Stimulated activated CD4-positive, alpha-beta T cell treated with anti-CD3 and anti-CD28 coated beads, TNF-alpha, amount 100 ng/mL, for 48 hours (primary cell): ENCODE results near the gene OR9Q1.
"Not testable (repeated sequence)": the region's sequence is repeated elsewhere in the genome, so short reads cannot be mapped to it uniquely, and the experiment has no call there.

ENCODE experiments used
- DNase-seq, 3 donors: peaks; one replicate each; pipeline ENCODE4 v3.0.0-alpha.2; 2020; ENCODE audit warnings: low read depth in 3 of 3

Gene OR9Q1

DNA sequence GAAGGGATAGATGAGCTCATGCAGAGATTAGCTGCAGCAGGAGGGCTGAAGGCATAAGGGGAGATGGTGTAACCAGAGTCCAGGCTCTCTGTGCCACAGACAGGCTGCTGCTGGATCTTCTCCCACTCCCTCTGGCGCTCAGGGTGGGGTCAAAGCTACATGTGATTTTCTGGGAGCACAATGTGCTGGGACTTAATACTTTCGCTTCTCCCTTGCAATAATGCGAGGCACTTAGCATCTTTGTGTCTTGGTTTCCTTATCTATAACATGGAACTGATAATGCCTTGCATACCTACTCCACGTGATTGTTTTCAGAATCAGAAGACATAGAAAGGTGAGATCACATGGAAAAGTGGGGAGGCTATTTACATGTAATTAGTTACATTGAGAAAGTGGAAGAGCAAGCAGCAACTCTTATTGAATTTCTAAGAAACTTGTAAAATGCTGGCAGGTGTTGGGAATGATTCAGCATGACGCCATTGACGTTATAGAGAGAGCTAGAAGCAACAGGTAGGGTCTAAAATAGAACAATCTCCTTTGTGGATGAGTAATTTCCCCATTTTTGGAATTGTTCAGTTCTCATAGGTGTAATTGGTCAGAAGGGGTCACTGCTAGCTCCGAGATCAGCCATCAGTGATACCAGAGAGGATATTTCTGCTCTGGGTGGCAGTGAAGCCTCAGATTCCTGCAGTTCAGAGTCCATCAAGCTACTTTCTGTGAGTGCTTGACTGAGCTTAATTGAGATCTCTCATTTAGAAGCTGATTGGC lies 109.8 kb downstream of the OR9Q1 start:
- DNase-seq: no peak

DNA sequence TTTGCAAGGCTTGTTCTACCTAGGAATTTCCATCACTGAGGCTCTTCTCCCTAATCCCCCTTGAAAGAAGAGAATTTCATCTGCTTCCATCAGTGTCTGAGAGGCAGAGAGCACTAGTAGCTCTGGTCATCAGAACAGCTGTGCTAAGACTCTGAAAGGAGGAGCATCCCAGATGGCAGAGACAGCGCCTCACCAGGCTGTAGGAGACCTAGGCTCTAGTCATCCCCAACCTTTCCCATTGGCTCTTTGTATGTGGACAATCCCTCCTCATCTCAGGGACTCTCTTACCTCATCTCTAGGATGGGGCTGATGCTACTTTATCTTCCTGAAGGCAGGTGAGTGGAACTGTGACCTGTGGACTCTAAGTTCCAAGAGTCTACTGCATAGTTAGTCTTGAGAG lies 110.5 kb downstream of the OR9Q1 start:
- no peak for DNase-seq

- no peak for DNase-seq
These were observed 111.5 kb downstream of the OR9Q1 start for GRCh38 chr11:58135171-58135570.

- no peak for DNase-seq
These were observed 119.1 kb downstream of the OR9Q1 start for GRCh38 chr11:58142761-58143160.

DNA sequence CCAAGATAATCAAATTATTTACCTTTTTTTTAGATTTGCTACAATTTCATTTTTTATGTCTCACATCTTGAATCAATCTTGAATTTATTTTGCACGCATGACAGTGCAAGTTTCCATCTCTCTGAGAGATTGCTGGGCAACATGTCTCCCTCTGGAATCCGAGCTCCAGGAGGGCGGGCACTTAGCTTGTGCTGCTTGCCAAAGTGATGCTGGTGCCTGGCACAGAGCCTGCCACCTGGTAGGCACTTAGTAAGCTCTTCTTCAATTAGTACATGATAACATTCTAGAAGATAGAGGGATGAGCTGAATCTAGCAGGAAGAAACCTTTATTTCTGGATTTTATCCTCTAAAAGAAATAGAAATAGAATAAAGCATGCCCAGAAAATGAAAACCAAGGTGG lies 129.1 kb downstream of the OR9Q1 start:
- no peak for DNase-seq

GRCh38 chr11:58164389-58164788 lies 140.7 kb downstream of the OR9Q1 start:
- no peak for DNase-seq

- DNase-seq: no peak
These were observed 141.3 kb downstream of the OR9Q1 start for GRCh38 chr11:58164990-58165389.

GRCh38 chr11:58165504-58166106 lies 141.9 kb downstream of the OR9Q1 start:
- DNase-seq: no peak

DNA sequence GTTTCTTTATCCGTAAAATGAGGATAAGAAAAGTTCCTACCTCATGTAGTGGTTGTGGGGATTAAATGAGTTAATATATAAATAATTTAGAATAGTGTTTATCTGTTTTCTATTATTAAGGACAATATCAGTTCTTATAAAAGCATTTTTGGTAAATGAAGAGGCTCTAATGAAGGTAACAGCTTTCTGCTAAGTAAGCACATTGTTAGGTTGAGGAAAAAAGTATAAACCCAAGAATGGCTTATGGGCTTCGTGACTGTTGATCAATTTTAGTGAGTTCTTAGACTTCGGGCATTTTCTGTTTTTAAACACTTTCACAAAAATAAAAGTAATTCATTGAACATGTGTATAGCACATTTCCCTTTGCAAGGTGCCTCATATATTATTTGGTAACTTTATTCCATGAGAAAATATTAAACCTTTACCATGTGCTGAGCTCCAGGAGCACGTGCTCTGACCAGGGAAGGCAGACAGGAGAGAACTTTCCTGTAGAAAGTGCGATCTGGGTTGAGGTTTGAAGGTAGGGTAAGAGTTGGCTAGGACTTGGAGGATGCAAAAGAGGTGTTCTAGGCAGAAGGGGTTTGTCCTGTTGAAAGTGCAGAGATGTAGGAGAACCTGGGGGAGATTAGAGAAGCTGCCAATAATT lies 153.9 kb downstream of the OR9Q1 start:
- DNase-seq: no peak

- no peak for DNase-seq
These were observed 154.8 kb downstream of the OR9Q1 start for GRCh38 chr11:58178444-58178843.

GRCh38 chr11:58179648-58180047 lies 156.0 kb downstream of the OR9Q1 start:
- DNase-seq: no peak

DNA sequence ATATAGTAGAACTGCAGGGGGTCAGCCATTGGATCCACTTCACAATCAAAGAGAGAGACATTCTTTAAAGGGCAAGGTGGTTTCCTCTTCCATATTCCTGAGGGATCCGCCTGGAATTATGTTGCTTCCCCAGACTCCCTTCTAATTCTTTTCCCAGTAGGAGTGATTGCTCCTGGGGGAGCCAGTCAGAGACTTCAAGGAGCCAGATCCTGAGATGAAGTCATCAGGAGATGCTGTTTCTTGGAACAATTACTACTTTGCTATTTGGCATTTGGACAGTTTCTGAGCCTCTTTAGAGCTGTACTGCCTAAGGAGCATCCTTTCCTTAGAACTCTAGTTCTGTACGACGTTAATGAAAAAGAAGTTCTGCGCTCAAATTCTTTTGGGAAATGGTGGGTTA lies 163.3 kb downstream of the OR9Q1 start:
- DNase-seq: no peak

DNA sequence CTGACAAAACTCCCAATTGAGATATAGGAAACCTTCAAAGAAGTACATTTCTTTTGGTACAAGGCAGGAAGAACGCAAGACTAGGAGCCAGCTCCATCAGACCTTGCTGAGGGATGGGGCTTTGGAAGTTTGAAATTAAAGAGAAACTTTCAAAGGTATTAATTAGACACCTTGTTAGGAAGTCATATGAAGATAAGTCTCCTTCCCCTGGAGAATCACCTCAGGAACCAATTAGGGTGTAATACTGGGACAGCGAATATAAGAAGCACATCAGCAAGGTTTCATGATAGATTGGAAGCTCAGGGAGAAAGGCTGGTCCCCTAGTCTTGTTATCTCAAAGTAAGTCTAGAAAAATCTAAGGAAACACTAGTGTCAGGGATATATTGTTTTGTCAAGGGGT lies 165.1 kb downstream of the OR9Q1 start, which contains the start of gene OR9Q2:
OR9Q2 (plus strand) TSS at position 301 of the 400 bp plus-strand sequence. CDS start 1,421 bp downstream, outside the sequence.
- DNase-seq: no peak

- DNase-seq: no peak
These were observed 168.5 kb downstream of the OR9Q1 start for GRCh38 chr11:58192229-58192628.

DNA sequence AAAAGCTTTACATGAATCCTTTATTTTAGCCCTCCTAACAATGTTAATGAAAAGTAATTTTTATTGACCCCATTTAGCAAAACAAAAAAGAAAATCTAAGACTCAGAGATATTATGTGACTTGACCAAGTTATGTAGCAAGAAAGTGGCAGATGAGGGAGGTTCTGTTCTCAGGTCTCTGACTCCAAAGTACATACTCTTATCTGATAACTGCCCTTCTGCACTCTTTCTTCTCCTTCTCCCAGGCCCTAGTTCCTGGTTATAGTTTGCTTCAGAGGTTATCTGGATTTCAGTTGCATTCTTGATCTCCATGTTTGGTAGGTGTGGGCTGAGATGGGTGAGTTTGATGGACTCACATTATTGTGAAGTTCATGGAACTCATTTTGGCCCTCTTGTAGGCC lies 169.7 kb downstream of the OR9Q1 start:
- DNase-seq: no peak

- no peak for DNase-seq
These were observed 172.3 kb downstream of the OR9Q1 start for GRCh38 chr11:58195939-58196338.

DNA sequence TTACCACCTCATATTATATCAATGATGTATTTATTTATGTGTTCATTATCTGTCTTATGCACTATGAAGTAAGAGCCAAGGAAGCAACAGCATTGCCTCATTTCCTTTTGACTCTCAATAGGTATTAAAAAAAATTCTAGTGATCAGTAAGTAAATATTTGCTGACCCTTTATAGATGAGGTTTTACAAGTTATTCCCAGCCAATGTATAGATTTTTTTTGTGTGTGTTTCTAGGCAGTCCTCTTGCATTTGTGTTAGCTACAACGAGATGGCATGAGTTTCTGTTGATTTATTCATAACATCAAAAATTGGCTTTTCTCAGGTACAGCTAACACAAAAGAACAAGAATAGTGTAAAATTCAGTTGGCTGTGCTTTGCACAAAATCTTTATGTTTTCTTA lies 175.6 kb downstream of the OR9Q1 start:
- DNase-seq: no peak

DNA sequence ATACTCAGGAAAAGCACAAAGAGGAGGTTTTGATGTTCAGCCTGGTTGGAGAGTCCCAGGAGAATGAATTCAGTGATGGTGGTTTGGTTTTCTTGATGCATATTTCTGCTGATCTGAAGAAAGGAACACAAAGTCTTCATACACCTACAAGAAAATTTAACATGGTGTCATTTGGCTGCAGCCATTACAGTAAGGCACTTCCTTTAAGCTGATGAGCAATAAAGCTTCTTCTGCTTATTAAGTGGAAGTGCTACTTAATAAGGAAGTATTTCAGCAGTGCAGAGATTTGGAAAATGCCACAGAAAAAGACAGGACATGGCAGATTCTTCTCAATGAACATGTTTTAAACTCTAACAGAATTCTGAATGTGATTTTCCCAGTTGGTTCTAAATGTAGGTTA lies 180.4 kb downstream of the OR9Q1 start, which contains the start of gene OR1S2:
OR1S2 (minus strand) TSS at position 101 of the 400 bp plus-strand sequence; CDS start at position 101, 0 bp downstream.
- no peak for DNase-seq

DNA sequence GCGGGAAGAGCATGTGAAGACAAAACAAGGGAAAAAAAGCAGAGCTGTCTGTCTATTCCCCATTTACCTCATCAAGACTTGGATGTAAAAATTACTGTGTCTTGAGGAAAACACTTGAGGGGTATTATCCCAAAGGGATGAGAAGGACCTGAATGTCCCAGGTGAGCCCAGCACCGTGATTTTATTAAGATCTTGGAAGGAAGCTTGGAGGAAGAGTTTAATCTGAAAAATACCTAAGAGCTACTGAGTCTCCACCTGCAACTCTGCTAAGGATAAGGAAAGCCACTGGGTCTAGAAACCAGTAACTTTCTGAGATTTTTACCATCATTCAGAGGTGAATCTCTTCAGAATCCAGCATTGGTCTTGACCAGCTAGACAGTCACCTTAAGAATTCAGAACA lies 188.7 kb downstream of the OR9Q1 start, which contains the start of gene OR1S1:
OR1S1 (plus strand) TSS at position 301 of the 400 bp plus-strand sequence.
- not testable (repeated sequence) for DNase-seq

DNA sequence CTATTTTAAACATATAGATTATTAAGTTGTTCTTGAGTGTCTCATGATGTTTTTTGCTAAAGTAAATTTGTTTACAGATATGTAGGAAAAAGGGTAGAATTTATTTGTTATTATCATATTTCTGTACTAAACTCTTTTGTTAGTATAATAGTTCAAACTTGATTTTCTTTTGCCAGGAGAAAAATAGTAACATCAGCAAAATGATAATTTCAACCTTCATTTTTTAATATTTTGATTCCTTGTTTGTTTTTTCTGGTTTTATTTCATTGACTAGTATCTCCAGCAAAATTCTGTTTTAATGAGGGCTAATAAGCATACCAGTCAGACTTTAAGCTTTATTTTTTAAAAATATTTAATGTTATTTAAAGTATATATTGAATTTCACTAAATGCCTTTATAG lies 192.8 kb downstream of the OR9Q1 start:
- DNase-seq: no peak

- DNase-seq: no peak
These were observed 199.0 kb downstream of the OR9Q1 start for GRCh38 chr11:58222721-58223120.

- DNase-seq: no peak
These were observed 204.4 kb downstream of the OR9Q1 start for GRCh38 chr11:58227956-58228615.
